Measurements from ENCODE around the gene PQBP1.

- TF ChIP-seq ZBTB1 (tag by site-specific recombination; IDR thresholded peaks at IDR 0.05) (no peak), ZNF394 (tag by site-specific recombination; IDR thresholded peaks at IDR 0.05; ENCODE audit: borderline replicate concordance) (no peak), KLF1 (tag by site-specific recombination; IDR thresholded peaks at IDR 0.05) (no peak), ZBTB49 (tag by site-specific recombination; IDR thresholded peaks at IDR 0.05; ENCODE audit: low read depth) (no peak)
Observed at GRCh38 chrX:48894891-48895290, 2.8 kb upstream of the PQBP1 start.
